ENCODE measurements around the gene NTN1. TPM values are rescaled to one million over a fixed set of nuclear protein-coding genes. Genes with fewer than 3 reads are reported as not detected.
A peak's percentile ranks its signal among the peaks of the same experiment; 100 is the strongest.

Gene NTN1
- total and polyA plus RNA-seq, 2 of the 13 experiments (the other 11 are each of a cell fraction or from before 2014, with no cell fraction given) = 0.04 to 0.05 TPM

DNA sequence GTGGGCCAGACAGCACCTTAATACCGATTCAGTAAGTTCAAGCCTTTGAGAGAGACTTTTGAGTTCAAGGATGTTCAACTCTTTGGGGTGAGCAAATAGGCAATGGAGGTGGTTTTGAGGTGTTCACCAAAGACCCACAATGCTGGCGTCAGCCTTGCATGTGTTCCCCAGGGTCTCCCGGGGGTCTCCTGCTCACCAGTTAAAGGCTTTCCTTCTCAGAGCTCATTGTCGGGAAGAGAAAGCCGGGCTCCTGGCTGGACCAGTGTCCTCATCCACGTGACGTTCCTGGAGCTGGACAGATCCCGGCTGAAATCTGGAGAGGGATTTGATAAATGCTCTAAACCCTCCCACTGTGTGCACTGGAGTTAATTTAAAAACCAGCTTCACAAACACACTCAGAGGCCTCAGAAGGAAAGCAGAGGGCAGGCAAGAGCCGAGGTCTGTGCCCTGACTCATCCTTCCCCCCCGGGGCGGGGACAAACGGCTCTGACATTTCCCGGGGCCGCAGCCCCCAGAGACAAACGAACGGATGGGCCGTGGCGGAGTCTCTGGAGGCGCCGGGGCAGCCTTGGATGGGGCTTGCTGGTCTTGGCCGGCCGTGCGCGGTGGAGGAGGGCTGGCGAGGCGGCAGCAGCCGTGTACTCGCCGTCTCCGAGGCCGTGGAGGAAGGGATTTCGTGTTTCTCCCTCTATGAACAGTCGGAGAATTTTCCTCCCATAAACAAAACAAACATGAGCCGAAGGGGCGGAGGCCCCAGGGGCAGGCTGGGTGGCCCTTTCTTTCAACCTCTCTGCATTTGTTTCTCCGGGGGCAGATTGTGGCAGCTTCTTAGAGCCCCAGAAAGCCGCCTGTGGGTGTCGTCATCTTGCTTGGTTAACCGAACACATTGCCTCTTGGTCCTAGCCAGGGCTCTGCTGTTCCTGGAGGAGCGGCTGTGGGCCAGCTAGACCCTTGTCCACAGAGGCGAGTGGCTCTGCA lies 94.2 kb downstream of the NTN1 start:
- ATAC-seq (peak; percentile 84), DNase-seq (ENCODE audit: low spot score) (peak; percentile 4), FAIRE-seq (no peak)
- intact Hi-C loops (cut with micrococcal nuclease; ENCODE audit: unreplicated experiment) (no loop called here), in situ Hi-C loops (cut with HindIII; ENCODE audit: extremely low pct_ligation_motif_present, low pct_unique_long_range_greater_than_20kb) (no loop called here)
- Histone ChIP-seq H3K79me2 (ENCODE audit: insufficient read depth, low read length) (no peaks in the 10 kb centered on the region), H3K4me3 (replicated peaks in 1 of 3; ENCODE audit: insufficient read depth in 1 of 3, low read depth in 2 of 3, low read length in 3 of 3) (peak overlapping the region in 2 of 3 experiments; percentile 5 to 60; a peak in 3 of 6 replicates), H2AFZ (ENCODE audit: low read length) (no peak overlapping the region), H3K36me3 (replicated peaks in 1 of 2; ENCODE audit: control insufficient read depth in 1 of 2, insufficient read depth in 2 of 2, low read length in 2 of 2) (no peaks in the 10 kb centered on the region), H3K9me3 (ENCODE audit: low read length) (no peaks in the 10 kb centered on the region), H3K27me3 (ENCODE audit: control insufficient read depth in 1 of 2, insufficient read depth in 2 of 2, low read length in 2 of 2) (peaks cover 1 to 32% of the 10 kb centered on the region in 2 experiments; a peak in 4 of 5 replicates), H3K9ac (ENCODE audit: insufficient read depth, low read depth, low read length) (no peak overlapping the region), H3K27ac (ENCODE audit: extremely low read length, insufficient read depth, low read length) (no peak overlapping the region), H3K4me1 (ENCODE audit: insufficient read depth, low read length) (peaks cover 12% of the 10 kb centered on the region; the same call in 1 of the 2 replicates), H4K20me1 (ENCODE audit: insufficient read depth, low read length) (no peaks in the 10 kb centered on the region), H3K4me2 (ENCODE audit: low read depth, low read length) (peak overlapping the region; percentile 58)
- POLR2A ChIA-PET = no interaction called here
- no TSS peak for BruUV-seq (replicated peaks)
- CTCF ChIA-PET (ENCODE audit: low intra/inter-chr PET ratio, low total read pairs) = no interaction called here
- WGBS (ENCODE audit: low lambda C conversion rate) = 15% methylated on average over 7 of the region's 41 CpGs
- TF ChIP-seq, protein P1, sequence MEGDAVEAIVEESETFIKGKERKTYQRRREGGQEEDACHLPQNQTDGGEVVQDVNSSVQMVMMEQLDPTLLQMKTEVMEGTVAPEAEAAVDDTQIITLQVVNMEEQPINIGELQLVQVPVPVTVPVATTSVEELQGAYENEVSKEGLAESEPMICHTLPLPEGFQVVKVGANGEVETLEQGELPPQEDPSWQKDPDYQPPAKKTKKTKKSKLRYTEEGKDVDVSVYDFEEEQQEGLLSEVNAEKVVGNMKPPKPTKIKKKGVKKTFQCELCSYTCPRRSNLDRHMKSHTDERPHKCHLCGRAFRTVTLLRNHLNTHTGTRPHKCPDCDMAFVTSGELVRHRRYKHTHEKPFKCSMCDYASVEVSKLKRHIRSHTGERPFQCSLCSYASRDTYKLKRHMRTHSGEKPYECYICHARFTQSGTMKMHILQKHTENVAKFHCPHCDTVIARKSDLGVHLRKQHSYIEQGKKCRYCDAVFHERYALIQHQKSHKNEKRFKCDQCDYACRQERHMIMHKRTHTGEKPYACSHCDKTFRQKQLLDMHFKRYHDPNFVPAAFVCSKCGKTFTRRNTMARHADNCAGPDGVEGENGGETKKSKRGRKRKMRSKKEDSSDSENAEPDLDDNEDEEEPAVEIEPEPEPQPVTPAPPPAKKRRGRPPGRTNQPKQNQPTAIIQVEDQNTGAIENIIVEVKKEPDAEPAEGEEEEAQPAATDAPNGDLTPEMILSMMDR (CRISPR knock-in tag; IDR thresholded peaks at IDR 0.05) = peak; percentile 41; the same call in 1 of the 2 replicates
- TF ChIP-seq, protein P2, sequence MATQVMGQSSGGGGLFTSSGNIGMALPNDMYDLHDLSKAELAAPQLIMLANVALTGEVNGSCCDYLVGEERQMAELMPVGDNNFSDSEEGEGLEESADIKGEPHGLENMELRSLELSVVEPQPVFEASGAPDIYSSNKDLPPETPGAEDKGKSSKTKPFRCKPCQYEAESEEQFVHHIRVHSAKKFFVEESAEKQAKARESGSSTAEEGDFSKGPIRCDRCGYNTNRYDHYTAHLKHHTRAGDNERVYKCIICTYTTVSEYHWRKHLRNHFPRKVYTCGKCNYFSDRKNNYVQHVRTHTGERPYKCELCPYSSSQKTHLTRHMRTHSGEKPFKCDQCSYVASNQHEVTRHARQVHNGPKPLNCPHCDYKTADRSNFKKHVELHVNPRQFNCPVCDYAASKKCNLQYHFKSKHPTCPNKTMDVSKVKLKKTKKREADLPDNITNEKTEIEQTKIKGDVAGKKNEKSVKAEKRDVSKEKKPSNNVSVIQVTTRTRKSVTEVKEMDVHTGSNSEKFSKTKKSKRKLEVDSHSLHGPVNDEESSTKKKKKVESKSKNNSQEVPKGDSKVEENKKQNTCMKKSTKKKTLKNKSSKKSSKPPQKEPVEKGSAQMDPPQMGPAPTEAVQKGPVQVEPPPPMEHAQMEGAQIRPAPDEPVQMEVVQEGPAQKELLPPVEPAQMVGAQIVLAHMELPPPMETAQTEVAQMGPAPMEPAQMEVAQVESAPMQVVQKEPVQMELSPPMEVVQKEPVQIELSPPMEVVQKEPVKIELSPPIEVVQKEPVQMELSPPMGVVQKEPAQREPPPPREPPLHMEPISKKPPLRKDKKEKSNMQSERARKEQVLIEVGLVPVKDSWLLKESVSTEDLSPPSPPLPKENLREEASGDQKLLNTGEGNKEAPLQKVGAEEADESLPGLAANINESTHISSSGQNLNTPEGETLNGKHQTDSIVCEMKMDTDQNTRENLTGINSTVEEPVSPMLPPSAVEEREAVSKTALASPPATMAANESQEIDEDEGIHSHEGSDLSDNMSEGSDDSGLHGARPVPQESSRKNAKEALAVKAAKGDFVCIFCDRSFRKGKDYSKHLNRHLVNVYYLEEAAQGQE (IDR thresholded peaks at IDR 0.05; ENCODE audit: borderline replicate concordance in 1 of 2, low read depth in 1 of 2, low read length in 2 of 2) = peak in 1 of 2 experiments; percentile 66; a peak in 2 of 4 replicates
- TF ChIP-seq DNMT3B (CRISPR knock-in tag; conservative IDR thresholded peaks at IDR 0.05) (no peak), XRCC5 (optimal IDR thresholded peaks at IDR 0.05; ENCODE audit: low read length) (peak; percentile 16), FOSL2 (CRISPR knock-in tag; IDR thresholded peaks at IDR 0.05) (peak; percentile 77), ARNTL (CRISPR knock-in tag; IDR thresholded peaks at IDR 0.05) (0 out of 2 replicates have a peak, but pooled peaks have one; percentile 38), STAG1 (CRISPR knock-in tag; IDR thresholded peaks at IDR 0.05) (0 out of 2 replicates have a peak, but pooled peaks have one; percentile 24), EZH2 (conservative IDR thresholded peaks at IDR 0.05; ENCODE audit: low read depth, low read length) (peak; percentile 67; the same call in 1 of the 2 replicates), PATZ1 (CRISPR knock-in tag; IDR thresholded peaks at IDR 0.05) (peak; percentile 53; the same call in 1 of the 2 replicates), SRSF1 (optimal IDR thresholded peaks at IDR 0.05; ENCODE audit: low read depth, low read length) (peak; percentile 55), RFX5 (IDR thresholded peaks at IDR 0.05; ENCODE audit: low read depth, low read length) (no peak), ATF7-NPFF (CRISPR knock-in tag; IDR thresholded peaks at IDR 0.05; ENCODE audit: low read depth) (no peak), GABPB1 (CRISPR knock-in tag; IDR thresholded peaks at IDR 0.05) (peak; percentile 31; the same call in 1 of the 2 replicates), ZFP90 (CRISPR knock-in tag; IDR thresholded peaks at IDR 0.05; ENCODE audit: borderline replicate concordance) (no peak)

Measured in HepG2 (cell line).